Measurements from ENCODE around the gene DHCR24. TPM values are rescaled to one million over a fixed set of nuclear protein-coding genes. Genes with fewer than 3 reads are reported as not detected.
A peak's percentile ranks its signal among the peaks of the same experiment; 100 is the strongest.

The DHCR24 gene
- total RNA-seq, 1 donor from 2014 or later, result 128 TPM

DNA sequence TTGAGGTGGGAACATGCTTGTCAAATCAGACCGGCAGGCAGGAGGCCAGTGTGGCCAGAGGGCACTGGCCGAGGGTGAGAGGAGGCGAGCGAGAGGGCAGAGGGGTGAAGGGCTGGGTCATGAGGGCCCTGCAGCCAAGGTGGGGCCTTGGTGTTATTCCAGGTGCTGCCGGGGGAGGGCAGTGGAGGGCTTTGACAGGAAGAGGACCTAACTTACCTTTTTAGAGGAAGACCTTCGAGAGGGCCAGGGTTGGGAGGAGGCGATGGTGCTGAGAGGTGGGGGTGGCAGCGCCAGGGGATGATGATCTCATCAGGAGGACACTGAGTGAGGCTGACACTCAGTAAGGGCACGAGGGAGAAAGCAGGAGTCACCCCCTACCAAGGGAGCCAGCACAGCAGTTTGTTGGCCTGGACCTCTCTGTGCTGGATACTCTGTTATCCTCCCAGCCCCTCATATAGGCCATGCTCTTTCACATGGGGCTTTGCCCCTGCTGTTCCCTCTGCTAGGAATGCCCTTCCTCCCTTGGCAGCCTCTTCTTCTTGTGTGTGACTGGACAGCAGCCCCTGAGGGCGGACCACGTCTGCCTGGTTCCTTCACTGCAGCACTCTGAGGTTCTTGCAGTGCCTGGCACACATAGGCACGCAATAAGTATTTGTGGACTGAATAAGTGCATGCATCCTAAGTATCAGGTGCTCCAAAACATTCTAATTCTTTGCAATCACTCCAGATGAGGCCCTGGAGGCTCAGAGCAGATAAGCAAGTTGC lies 78.4 kb downstream of the DHCR24 start:
- DNase-seq (ENCODE audit: low read depth), result no peak
- Histone ChIP-seq H3K36me3 (ENCODE audit: control insufficient read depth, insufficient read depth, low read length) (no peaks in the 10 kb centered on the region), H3K4me3 (ENCODE audit: low read depth, low read length) (no peak overlapping the region), H3K27me3 (ENCODE audit: control insufficient read depth, insufficient read depth, low read length) (no peaks in the 10 kb centered on the region)
- TF ChIP-seq, protein P1, sequence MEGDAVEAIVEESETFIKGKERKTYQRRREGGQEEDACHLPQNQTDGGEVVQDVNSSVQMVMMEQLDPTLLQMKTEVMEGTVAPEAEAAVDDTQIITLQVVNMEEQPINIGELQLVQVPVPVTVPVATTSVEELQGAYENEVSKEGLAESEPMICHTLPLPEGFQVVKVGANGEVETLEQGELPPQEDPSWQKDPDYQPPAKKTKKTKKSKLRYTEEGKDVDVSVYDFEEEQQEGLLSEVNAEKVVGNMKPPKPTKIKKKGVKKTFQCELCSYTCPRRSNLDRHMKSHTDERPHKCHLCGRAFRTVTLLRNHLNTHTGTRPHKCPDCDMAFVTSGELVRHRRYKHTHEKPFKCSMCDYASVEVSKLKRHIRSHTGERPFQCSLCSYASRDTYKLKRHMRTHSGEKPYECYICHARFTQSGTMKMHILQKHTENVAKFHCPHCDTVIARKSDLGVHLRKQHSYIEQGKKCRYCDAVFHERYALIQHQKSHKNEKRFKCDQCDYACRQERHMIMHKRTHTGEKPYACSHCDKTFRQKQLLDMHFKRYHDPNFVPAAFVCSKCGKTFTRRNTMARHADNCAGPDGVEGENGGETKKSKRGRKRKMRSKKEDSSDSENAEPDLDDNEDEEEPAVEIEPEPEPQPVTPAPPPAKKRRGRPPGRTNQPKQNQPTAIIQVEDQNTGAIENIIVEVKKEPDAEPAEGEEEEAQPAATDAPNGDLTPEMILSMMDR (IDR thresholded peaks at IDR 0.05; ENCODE audit: insufficient read depth, low read length, poor library complexity, severe bottlenecking), result peak; percentile 37

DNA sequence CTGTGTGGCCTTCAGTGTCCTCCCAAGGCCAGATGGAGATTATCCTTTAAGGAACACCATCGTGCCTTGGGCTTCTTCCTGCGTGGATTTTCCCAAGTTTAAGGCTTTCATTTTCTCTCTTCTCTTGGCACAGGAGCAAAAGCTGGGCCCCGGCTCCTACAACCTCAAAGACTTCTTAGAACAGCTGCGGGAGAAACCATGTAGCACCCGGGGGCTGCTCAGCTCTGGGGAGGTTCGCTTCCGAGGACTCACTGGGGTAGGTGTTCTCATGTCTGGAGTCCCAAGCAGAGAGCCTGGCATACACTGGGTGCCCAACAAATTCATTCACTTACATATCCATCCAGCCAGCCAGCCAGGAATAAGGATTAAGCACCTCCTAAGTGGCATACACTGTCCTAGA lies 79.2 kb downstream of the DHCR24 start:
- H3K36me3 ChIP-seq (ENCODE audit: control insufficient read depth, insufficient read depth, low read length), result no peaks in the 10 kb centered on the region
- no peak for DNase-seq (ENCODE audit: low read depth)
- H3K4me3 ChIP-seq (ENCODE audit: low read depth, low read length), result no peak overlapping the region
- TF ChIP-seq, protein P1 (IDR thresholded peaks at IDR 0.05; ENCODE audit: insufficient read depth, low read length, poor library complexity, severe bottlenecking), result no peak
- H3K27me3 ChIP-seq (ENCODE audit: control insufficient read depth, insufficient read depth, low read length), result no peaks in the 10 kb centered on the region

DNA sequence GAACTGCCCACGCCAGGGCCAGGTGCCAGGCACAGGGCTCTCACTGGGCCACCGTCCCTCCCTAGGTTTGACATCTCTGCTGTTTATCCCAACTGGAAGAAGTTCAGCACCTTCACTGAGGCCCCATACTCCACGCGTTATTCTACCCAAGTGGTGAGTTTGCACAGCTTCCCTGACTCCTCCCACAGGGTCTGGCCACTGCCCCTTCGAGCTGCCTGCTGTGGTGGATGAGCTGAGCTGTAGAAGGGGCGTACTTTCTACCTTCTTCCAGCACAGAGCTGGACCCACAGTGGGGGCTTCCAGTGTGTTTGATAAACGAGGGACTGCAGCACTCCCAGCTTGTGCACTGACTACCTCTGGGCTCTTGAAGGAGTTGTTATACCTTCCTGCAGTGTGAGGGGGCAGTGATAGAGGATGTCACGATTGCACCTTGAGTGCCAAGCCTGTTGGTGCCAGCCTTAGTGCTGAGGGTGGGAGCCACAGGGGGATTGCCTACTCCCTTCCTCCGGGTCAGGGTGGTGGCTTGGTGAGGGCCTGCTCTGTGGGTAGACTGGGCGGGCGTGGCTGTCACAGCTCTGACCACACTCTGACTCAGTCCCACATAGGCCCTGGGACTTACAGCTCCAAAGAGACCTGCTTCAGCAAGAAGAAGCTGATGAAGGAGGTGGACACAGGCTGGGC lies 79.9 kb downstream of the DHCR24 start:
- TF ChIP-seq, protein P1 (IDR thresholded peaks at IDR 0.05; ENCODE audit: insufficient read depth, low read length, poor library complexity, severe bottlenecking), result no peak
- DNase-seq (ENCODE audit: low read depth), result no peak
- no peak overlapping the region for H3K4me3 ChIP-seq (ENCODE audit: low read depth, low read length)
- no peaks in the 10 kb centered on the region for H3K36me3 ChIP-seq (ENCODE audit: control insufficient read depth, insufficient read depth, low read length)
- H3K27me3 ChIP-seq (ENCODE audit: control insufficient read depth, insufficient read depth, low read length), result no peaks in the 10 kb centered on the region

DNA sequence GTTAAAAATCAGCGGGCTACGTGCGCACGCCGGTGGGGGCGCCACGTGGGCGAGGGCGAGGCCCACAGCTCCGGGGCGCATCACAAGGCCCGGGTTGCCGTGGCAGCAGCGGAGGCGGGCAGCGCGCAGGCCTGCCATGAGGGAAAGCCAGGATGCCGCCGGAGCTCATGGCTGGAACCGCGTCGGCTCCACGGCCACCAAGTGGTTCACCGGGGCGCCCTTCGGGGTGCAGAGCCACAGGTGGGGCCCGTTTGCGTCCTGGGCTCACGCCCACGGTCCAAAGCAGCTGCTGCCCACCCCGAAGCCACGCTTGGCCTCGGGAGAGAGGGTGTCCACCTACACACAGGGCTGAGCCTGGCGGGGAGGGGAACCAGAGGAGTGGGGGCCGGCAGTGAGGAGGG lies 81.0 kb downstream of the DHCR24 start:
- TF ChIP-seq, protein P1 (IDR thresholded peaks at IDR 0.05; ENCODE audit: insufficient read depth, low read length, poor library complexity, severe bottlenecking), result no peak
- H3K4me3 ChIP-seq (ENCODE audit: low read depth, low read length), result no peak overlapping the region
- no peaks in the 10 kb centered on the region for H3K36me3 ChIP-seq (ENCODE audit: control insufficient read depth, insufficient read depth, low read length)
- peaks cover 6% of the 10 kb centered on the region for H3K27me3 ChIP-seq (ENCODE audit: control insufficient read depth, insufficient read depth, low read length)
- no peak for DNase-seq (ENCODE audit: low read depth)

DNA sequence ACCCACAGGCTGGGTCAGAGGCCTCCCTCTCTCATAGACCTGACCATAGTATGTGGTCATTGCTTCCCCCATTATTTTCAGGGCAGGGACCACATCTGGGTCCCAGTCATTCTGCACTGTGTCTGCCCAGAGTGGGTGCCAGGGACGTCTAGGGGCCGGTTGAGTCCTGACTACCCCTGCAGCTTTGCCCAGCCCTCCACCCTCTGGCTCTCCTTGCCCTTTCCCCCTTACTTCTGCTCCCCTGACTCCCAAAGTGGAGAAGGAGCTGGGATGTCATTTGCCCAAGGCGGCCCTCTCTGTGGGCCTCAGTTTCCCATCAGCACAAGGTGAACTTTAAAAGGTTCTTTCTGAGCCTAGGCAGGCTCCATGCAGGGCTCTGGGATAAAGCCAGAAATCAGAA lies 81.5 kb downstream of the DHCR24 start:
- TF ChIP-seq, protein P1 (IDR thresholded peaks at IDR 0.05; ENCODE audit: insufficient read depth, low read length, poor library complexity, severe bottlenecking), result no peak

More for the DNA sequence above, 81.5 kb downstream of the DHCR24 start:
- H3K36me3 ChIP-seq (ENCODE audit: control insufficient read depth, insufficient read depth, low read length), result no peaks in the 10 kb centered on the region
- peaks cover 11% of the 10 kb centered on the region for H3K27me3 ChIP-seq (ENCODE audit: control insufficient read depth, insufficient read depth, low read length)
- no peak overlapping the region for H3K4me3 ChIP-seq (ENCODE audit: low read depth, low read length)
- DNase-seq (ENCODE audit: low read depth), result no peak
